ENCODE measurements around the gene MPO. TPM values are rescaled to one million over a fixed set of nuclear protein-coding genes. Genes with fewer than 3 reads are reported as not detected.
A peak's percentile ranks its signal among the peaks of the same experiment; 100 is the strongest.

Gene MPO
- total RNA-seq, 1 experiment from 2014 or later: not detected

- H2BK20ac ChIP-seq (ENCODE audit: low read depth, low read length, poor library complexity, severe bottlenecking): no peak overlapping the region
- H3K56ac ChIP-seq (ENCODE audit: insufficient read length, low read depth, low read length): no peak overlapping the region
- no peak overlapping the region for H2AK5ac ChIP-seq (ENCODE audit: insufficient read length, low read length)
- no peak overlapping the region for H4K5ac ChIP-seq (ENCODE audit: insufficient read length, low read depth, low read length)
- Mint-ChIP-seq H3K27me3 (ENCODE audit: low read depth) (no peaks in the 10 kb centered on the region; the same call in 1 of the 2 replicates), H3K9me3 (no peaks in the 10 kb centered on the region), H3K36me3 (ENCODE audit: insufficient read depth in 1 of 3, low read depth in 3 of 3) (no peaks in the 10 kb centered on the region; a peak in 1 of 7 replicates), H3K27ac (peak overlapping the region; percentile 75 to 85 (median 84)), H3K4me1 (peaks cover 18 to 25% of the 10 kb centered on the region in 2 experiments), H3K4me3 (no peak overlapping the region)
- H3T11ph ChIP-seq (ENCODE audit: low read length): no peak overlapping the region
- H3K4ac ChIP-seq (ENCODE audit: low read depth, low read length): no peak overlapping the region
- no peak overlapping the region for H3K9ac ChIP-seq (ENCODE audit: extremely low read depth, insufficient read length, low read length)
- H2BK12ac ChIP-seq (ENCODE audit: insufficient read length, low read depth, low read length): no peak overlapping the region
- H4K8ac ChIP-seq (replicated peaks; ENCODE audit: insufficient read length, low read depth, low read length): no peak overlapping the region
- peak; percentile 83 for DNase-seq
- WGBS (ENCODE audit: extremely low coverage, insufficient read length, low lambda C conversion rate): no CpG with 5 or more reads among the region's 6 CpGs
- no peak overlapping the region for H2BK15ac ChIP-seq (ENCODE audit: low read depth, low read length)
- H3K18ac ChIP-seq (ENCODE audit: insufficient read length, low read depth, low read length): no peak overlapping the region
- H2BK120ac ChIP-seq (ENCODE audit: low read depth, low read length, poor library complexity, severe bottlenecking): no peak overlapping the region
- no peak overlapping the region for H3K4me2 ChIP-seq (ENCODE audit: insufficient read depth, insufficient read length, low read length)
- no peak overlapping the region for H3K14ac ChIP-seq (ENCODE audit: insufficient read depth, low read length)
- H3K79me1 ChIP-seq (ENCODE audit: insufficient read depth, low read depth, low read length, poor library complexity, severe bottlenecking): no peaks in the 10 kb centered on the region
- H3K23me2 ChIP-seq (ENCODE audit: insufficient read length, low read depth, low read length, poor library complexity, severe bottlenecking): no peaks in the 10 kb centered on the region
- peaks cover 3% of the 10 kb centered on the region; the same call in 1 of the 2 replicates for H3K4me1 ChIP-seq (ENCODE audit: insufficient read depth, low read length)
- no peaks in the 10 kb centered on the region for H3K79me2 ChIP-seq (ENCODE audit: insufficient read depth, low read length)
- H3K9me3 ChIP-seq (ENCODE audit: control insufficient read depth, low read depth, low read length): no peaks in the 10 kb centered on the region
- H2BK5ac ChIP-seq (ENCODE audit: insufficient read length, low read length): no peak overlapping the region
- no peak overlapping the region for H3K23ac ChIP-seq (ENCODE audit: insufficient read length, low read depth, low read length)
- TF ChIP-seq, protein P1, sequence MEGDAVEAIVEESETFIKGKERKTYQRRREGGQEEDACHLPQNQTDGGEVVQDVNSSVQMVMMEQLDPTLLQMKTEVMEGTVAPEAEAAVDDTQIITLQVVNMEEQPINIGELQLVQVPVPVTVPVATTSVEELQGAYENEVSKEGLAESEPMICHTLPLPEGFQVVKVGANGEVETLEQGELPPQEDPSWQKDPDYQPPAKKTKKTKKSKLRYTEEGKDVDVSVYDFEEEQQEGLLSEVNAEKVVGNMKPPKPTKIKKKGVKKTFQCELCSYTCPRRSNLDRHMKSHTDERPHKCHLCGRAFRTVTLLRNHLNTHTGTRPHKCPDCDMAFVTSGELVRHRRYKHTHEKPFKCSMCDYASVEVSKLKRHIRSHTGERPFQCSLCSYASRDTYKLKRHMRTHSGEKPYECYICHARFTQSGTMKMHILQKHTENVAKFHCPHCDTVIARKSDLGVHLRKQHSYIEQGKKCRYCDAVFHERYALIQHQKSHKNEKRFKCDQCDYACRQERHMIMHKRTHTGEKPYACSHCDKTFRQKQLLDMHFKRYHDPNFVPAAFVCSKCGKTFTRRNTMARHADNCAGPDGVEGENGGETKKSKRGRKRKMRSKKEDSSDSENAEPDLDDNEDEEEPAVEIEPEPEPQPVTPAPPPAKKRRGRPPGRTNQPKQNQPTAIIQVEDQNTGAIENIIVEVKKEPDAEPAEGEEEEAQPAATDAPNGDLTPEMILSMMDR (conservative IDR thresholded peaks at IDR 0.05): no peak
- no peak overlapping the region for H4K91ac ChIP-seq (ENCODE audit: insufficient read length, low read depth, low read length)
- H4K20me1 ChIP-seq (ENCODE audit: control insufficient read depth, insufficient read depth, insufficient read length): no peaks in the 10 kb centered on the region
- peak overlapping the region; percentile 61 for H2AFZ ChIP-seq (ENCODE audit: low read length)
- H3K27me3 ChIP-seq (ENCODE audit: insufficient read depth, low read length): no peaks in the 10 kb centered on the region
- no peak overlapping the region for H3K27ac ChIP-seq (ENCODE audit: insufficient read length, low read depth, low read length)
These were observed 4.1 kb upstream of the MPO start for GRCh38 chr17:58284613-58285421.
